ENCODE measurements around the gene TMEM135.

DNA sequence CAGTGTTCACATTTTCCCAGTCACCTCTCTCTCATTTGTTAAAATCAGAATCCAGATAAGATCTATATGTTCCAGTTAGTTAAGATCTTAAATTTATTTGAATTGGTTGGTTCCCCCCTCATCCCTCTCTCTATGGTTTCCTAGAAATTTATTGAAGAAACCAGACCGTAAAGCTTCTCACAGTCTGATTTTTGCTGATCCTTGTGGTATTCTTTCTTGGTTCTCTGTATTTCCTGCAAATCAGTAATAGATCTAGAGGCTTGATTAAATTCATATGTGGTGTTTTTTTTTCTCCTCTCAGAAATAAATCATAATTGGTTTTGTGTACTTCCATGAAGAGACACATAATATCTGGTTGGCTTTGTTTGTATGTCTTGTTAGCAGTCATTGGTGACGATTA is 147.5 kb downstream of the TMEM135 start:
- TF ChIP-seq EZH2 (IDR thresholded peaks at IDR 0.05; ENCODE audit: insufficient read depth, poor library complexity, severe bottlenecking) = no peak
- TF ChIP-seq EZH2phosphoT487 (IDR thresholded peaks at IDR 0.05; ENCODE audit: insufficient read depth, low read depth) = no peak
